ENCODE data around the gene SUPT4H1.

DNA sequence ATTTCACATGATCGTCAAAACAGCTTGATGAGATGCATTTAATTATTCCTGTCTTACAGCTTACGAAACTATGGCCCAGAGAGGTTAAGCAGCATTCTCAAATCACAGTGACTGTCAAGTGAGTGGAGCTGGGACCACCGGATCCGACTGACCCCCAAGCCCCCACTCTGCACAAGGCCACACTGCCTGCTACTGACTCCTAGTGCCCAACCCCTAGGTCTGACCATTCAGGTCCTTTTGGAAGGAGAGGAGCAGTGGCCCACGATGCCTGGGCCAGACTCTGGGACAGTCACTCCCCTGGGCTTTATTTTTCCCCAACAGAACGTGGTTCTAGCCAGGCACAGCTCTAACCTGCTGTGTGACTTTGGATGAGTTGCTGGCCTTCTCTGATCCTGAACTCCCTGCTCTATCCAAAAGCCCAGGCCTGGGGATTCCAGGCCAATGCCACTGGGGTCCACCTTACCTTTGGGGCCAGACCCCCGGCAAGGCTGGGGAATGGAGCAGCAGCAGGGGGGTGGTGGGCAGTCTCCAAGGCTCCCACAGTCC is 33.3 kb downstream of the SUPT4H1 start:
- TF ChIP-seq POLR2AphosphoS5 (IDR thresholded peaks at IDR 0.05; ENCODE audit: borderline replicate concordance, low read depth, low read length): no peak
- no peak for TF ChIP-seq FOXP2 (optimal IDR thresholded peaks at IDR 0.05; ENCODE audit: control extremely low read depth, extremely low read length, insufficient read depth)
